Measurements from ENCODE around the gene CLCN1. TPM values are rescaled to one million over a fixed set of nuclear protein-coding genes. Genes with fewer than 3 reads are reported as not detected.

CLCN1 gene
- total RNA-seq, 1 experiment from 2014 or later, result 0.13 TPM

DNA sequence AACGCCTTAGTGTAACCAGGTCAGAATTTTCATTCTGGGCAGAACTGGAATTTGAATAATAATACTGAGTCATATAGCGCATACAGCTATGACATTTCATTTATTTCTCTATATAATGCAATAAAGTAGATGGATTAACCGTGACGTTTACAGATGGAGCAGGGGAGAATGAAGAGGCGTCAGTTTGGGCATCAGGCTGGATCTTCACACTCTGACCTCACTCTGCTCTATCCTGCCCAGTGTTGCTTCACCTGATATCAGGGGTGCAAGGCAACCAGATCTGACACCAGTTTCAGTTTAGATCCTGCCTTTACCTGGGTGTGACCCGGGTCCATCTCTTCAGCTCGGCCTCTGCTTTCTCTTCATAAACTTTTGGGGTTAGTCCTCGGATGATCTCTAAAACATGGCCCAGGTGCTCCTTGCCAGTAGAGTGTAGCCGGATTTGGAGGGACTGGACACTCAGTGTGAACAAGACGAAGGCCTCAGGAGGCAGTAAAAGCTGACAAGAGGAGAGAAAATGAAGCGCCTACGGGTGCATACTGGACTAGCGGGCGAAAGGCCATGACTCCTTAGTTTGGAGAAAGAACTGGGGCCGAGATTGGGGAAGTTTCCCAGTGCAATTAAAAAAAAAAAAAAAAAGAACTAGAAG, 63.8 kb downstream of the CLCN1 start:
- H3K4me1 ChIP-seq (ENCODE audit: insufficient read depth, low read length), result peaks cover 5% of the 10 kb centered on the region; the same call in 1 of the 2 replicates
- H4K20me1 ChIP-seq (ENCODE audit: control insufficient read depth, insufficient read depth, insufficient read length), result no peaks in the 10 kb centered on the region
- H3K14ac ChIP-seq (ENCODE audit: insufficient read depth, low read length), result no peak overlapping the region
- no peak overlapping the region for H3K56ac ChIP-seq (ENCODE audit: insufficient read length, low read depth, low read length)
- H3K9me3 Mint-ChIP-seq, result no peaks in the 10 kb centered on the region
- no peak overlapping the region for H4K8ac ChIP-seq (replicated peaks; ENCODE audit: insufficient read length, low read depth, low read length)
- DNase-seq, result peak; percentile 34
- H3K4me1 Mint-ChIP-seq, result peaks cover 25 to 28% of the 10 kb centered on the region in 2 experiments
- H2BK120ac ChIP-seq (ENCODE audit: low read depth, low read length, poor library complexity, severe bottlenecking), result no peak overlapping the region
- no peak overlapping the region for H3T11ph ChIP-seq (ENCODE audit: low read length)
- peaks cover 14% of the 10 kb centered on the region for H3K23me2 ChIP-seq (ENCODE audit: insufficient read length, low read depth, low read length, poor library complexity, severe bottlenecking)
- peaks cover 5% of the 10 kb centered on the region for H3K79me1 ChIP-seq (ENCODE audit: insufficient read depth, low read depth, low read length, poor library complexity, severe bottlenecking)
- H2BK15ac ChIP-seq (ENCODE audit: low read depth, low read length), result no peak overlapping the region
- H2BK20ac ChIP-seq (ENCODE audit: low read depth, low read length, poor library complexity, severe bottlenecking), result no peak overlapping the region
- H3K79me2 ChIP-seq (ENCODE audit: insufficient read depth, low read length), result peaks cover 14% of the 10 kb centered on the region; the same call in 1 of the 2 replicates
- no peak overlapping the region for H3K4ac ChIP-seq (ENCODE audit: low read depth, low read length)
- H2BK12ac ChIP-seq (ENCODE audit: insufficient read length, low read depth, low read length), result no peak overlapping the region
- no peaks in the 10 kb centered on the region for H3K9me3 ChIP-seq (ENCODE audit: control insufficient read depth, low read depth, low read length)
- TF ChIP-seq, protein P1, sequence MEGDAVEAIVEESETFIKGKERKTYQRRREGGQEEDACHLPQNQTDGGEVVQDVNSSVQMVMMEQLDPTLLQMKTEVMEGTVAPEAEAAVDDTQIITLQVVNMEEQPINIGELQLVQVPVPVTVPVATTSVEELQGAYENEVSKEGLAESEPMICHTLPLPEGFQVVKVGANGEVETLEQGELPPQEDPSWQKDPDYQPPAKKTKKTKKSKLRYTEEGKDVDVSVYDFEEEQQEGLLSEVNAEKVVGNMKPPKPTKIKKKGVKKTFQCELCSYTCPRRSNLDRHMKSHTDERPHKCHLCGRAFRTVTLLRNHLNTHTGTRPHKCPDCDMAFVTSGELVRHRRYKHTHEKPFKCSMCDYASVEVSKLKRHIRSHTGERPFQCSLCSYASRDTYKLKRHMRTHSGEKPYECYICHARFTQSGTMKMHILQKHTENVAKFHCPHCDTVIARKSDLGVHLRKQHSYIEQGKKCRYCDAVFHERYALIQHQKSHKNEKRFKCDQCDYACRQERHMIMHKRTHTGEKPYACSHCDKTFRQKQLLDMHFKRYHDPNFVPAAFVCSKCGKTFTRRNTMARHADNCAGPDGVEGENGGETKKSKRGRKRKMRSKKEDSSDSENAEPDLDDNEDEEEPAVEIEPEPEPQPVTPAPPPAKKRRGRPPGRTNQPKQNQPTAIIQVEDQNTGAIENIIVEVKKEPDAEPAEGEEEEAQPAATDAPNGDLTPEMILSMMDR (conservative IDR thresholded peaks at IDR 0.05), result no peak
- H3K36me3 Mint-ChIP-seq (ENCODE audit: insufficient read depth in 1 of 3, low read depth in 3 of 3), result peaks cover 5 to 9% (median 7%) of the 10 kb centered on the region in 3 experiments; a peak in 4 of 7 replicates
- no peak overlapping the region for H3K23ac ChIP-seq (ENCODE audit: insufficient read length, low read depth, low read length)
- no peak overlapping the region for H2AFZ ChIP-seq (ENCODE audit: low read length)
- H3K9ac ChIP-seq (ENCODE audit: extremely low read depth, insufficient read length, low read length), result peak overlapping the region; percentile 45
- peak overlapping the region; percentile 57 for H3K4me2 ChIP-seq (ENCODE audit: insufficient read depth, insufficient read length, low read length)
- no peak overlapping the region for H2AK5ac ChIP-seq (ENCODE audit: insufficient read length, low read length)
- H3K27ac ChIP-seq (ENCODE audit: insufficient read length, low read depth, low read length), result no peak overlapping the region
- H3K27me3 Mint-ChIP-seq (ENCODE audit: low read depth), result no peaks in the 10 kb centered on the region
- no peak overlapping the region for H4K91ac ChIP-seq (ENCODE audit: insufficient read length, low read depth, low read length)
- peak overlapping the region in 2 of 3 experiments; percentile 12 to 89; a peak in 3 of 7 replicates for H3K27ac Mint-ChIP-seq
- no CpG with 5 or more reads among the region's 15 CpGs for WGBS (ENCODE audit: extremely low coverage, insufficient read length, low lambda C conversion rate)
- no peak overlapping the region for H2BK5ac ChIP-seq (ENCODE audit: insufficient read length, low read length)
- H3K18ac ChIP-seq (ENCODE audit: insufficient read length, low read depth, low read length), result peak overlapping the region; percentile 41
- peak overlapping the region; percentile 76 to 79; a peak in 4 of 5 replicates for H3K4me3 Mint-ChIP-seq
- no peak overlapping the region for H4K5ac ChIP-seq (ENCODE audit: insufficient read length, low read depth, low read length)
- H3K27me3 ChIP-seq (ENCODE audit: insufficient read depth, low read length), result 0 out of 2 replicates have a peak, but pooled peaks cover 2% of the 10 kb centered on the region
